GM21528 (cell line): ENCODE results near the gene ATG2B.

ENCODE experiments used
- ATAC-seq: cut with Tn5 transposase; IDR thresholded peaks from one replicate; pipeline ENCODE4 v1.9.1; 2021; ENCODE audit warnings: mild to moderate bottlenecking, moderate library complexity; ENCODE audit not compliant: unreplicated experiment, low FRiP score

Gene ATG2B

DNA sequence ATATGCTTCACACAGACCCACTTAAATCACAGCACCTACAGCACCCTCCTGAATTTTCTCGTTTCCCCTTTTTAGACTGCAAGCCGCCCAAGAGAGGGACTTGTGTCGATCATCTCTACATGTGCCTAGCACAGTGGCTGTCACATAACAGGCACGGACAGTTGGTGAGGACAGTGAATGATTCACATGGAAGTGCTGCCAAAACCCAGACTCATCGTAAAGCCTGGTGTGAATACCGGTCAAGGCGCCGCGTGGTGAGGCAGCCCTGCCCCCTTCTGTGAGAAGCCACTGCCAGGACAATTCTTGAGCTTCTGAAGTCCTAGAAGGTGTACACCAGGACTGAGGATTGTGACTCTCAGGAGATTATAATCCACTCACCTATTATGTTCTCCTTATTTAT is 44.3 kb downstream of the ATG2B start:
- no peak for ATAC-seq

DNA sequence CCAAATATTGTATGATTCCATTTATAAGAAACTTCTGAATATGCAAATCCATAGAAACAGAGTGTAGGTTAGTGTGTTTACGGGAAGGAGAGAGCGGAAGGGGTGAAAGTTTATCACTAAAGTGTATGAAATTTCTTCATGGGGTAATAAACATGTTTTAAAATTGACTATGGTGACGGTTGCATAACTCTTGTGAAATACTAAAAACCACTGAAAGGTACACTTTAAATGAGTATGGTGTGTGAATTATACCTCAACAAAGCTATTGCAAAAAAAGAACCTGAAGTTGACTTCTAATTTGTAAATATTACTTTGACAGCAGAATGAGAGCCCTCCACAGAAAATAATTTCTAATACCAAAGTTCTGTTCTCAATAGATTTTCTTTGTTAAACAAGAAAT is 47.1 kb downstream of the ATG2B start:
- no peak for ATAC-seq

GRCh38 chr14:96310906-96311305 is 52.2 kb downstream of the ATG2B start:
- no peak for ATAC-seq

DNA sequence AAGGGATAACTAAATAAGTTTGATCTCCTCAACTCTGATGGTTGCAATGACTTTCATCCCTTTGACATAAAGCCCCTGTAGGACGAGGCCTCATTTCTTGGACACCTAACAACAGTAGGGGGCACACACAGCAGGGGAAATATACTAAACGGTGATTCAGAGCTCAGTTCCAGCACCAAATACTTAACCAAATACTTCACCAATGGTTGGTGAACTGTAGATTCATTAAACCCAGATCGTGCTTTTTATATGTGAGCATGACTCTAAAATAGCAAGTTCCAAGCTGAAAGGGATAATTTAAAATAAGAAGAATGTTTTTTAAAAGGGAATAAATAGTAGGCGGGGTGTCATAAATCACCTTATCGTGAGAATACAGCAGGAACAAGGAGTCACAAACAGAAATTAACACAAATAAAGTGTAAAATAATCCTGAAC is 53.2 kb downstream of the ATG2B start:
- no peak for ATAC-seq

DNA sequence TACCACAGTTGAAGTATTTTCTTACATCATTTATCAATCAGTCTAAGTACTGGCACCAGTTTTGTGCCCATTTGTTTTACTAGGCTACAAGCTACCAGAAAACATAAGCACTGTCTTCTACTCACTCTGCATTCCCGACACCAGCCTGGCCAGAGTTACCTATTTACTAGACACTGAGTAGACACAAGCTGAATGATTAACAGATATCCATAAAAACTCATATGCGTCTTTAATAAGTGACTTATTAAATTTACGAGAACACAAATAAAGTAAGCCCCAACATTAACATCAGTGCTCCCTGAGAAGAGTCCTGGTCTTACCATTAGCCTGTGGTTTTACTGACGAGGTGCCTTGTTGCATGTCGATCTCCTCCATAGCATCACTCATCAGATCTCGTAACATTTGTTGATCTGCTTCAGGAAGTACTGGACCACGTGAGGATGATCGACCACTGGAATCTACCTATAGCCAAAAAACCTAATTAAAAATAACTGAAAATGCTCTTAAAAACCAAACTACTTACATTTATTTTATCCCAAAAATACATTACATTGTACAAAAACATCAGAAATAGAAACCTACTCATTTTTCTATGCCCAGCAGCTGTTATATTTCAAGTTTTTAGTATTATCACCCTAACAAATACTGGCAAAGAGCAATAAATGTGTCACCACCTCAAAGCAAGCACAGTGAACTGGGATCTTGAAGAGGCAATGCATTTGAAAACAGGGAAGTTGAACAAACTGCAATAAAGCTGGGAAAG is 53.8 kb downstream of the ATG2B start:
- no peak for ATAC-seq

DNA sequence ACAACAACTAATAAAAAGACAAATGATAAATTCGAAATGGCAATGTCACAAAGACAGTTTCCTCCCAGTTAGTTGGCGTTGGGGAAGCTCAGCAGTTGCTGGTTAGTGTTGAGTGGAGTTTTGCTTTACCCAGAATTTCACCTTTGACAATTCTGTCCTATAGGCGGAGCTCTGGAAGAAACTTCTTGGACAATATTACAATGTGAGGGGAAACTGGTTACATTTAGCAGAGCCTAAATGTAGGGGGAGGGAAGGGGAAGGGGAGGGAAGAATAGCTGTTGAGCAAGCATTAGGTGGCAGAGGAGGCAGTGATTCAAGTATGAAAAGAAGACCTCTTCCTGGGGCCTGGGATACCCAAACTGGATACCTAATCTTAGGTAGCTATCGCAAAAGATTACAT is 55.7 kb downstream of the ATG2B start:
- no peak for ATAC-seq

- ATAC-seq = no peak
Observed at GRCh38 chr14:96304956-96305355, 58.2 kb downstream of the ATG2B start.

GRCh38 chr14:96303981-96304380 is 59.2 kb downstream of the ATG2B start:
- ATAC-seq = no peak

GRCh38 chr14:96299441-96299840 is 63.7 kb downstream of the ATG2B start:
- ATAC-seq = no peak

GRCh38 chr14:96297997-96298515 is 65.1 kb downstream of the ATG2B start:
- no peak for ATAC-seq

DNA sequence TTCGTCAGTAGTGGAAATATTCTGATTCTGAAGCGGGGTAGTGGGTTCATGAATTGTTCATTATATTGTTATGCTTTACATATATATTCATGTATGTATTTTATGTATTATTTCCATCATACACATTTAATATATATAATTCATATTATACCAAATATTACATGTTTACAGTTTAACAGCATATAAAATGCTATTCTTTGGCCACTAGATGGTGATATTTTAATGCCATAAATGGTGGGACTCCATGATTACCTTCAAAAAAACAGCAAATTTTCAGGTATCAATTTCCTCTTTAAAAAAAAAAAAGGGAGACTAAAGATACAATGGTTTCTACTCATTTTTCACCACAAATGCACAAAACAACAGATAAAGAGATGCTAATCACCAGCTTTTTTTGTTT is 66.1 kb downstream of the ATG2B start:
- no peak for ATAC-seq

- ATAC-seq = no peak
Observed at GRCh38 chr14:96294246-96294645, 68.9 kb downstream of the ATG2B start.

- ATAC-seq = no peak
Observed at GRCh38 chr14:96287856-96288255, 75.3 kb downstream of the ATG2B start.

DNA sequence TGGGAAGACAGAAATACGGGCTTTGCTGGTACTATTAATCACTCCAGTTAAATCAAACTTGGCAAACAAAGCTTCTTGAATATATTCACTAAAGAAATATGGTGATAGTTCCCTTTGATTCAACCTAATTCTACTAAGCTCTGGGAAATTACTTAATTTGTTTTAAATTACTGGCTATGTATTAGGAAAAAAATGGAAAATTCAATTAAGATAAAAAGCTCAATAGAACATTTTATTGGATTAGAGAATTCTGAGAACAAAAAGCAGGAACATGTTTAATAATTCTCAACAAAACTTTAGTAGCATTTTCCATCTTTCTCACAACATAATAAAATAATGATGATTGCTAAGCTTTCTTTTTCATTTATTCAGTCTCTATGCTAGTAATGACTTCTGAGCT is 76.9 kb downstream of the ATG2B start:
- ATAC-seq = no peak

- no peak for ATAC-seq
Observed at GRCh38 chr14:96285667-96286066, 77.5 kb downstream of the ATG2B start.

DNA sequence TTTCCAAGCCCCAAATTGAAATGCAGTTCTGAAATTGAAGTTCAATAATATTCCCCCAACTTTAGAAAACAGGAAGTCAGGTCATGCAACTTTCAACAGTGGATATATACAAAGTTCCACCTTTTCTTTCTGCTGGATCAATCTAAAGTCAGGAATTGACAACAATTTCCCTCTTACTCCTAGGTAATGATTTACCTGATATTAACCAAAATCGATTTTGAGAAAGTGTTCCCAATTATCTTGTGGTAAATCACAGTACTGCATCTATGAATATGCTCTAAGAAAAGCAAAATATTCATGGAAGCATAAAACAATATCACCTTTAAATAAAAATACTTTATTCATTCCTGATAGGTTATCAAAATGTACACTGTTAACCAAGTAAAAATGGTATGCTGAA is 78.7 kb downstream of the ATG2B start:
- no peak for ATAC-seq

DNA sequence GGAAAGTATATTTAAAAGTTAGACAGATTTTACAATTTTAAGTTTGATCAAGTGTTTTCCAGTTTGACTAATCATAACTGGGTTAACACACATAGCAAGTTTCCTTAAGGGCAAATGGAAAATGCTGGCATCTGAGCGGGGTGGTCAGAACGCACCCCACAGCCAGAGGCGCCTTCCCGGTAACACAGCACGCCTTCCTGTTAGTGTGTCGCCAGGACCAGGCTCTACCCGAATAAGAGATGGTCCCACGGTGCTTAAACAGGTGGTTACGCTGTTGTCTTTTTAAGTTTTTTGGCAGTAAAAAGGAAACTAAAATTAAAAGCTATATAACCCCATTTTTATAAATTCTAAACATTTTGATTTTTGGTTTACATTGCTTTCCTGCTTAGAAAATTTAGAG is 79.1 kb downstream of the ATG2B start:
- no peak for ATAC-seq

- no peak for ATAC-seq
Observed at GRCh38 chr14:96281486-96281885, 81.7 kb downstream of the ATG2B start.

DNA sequence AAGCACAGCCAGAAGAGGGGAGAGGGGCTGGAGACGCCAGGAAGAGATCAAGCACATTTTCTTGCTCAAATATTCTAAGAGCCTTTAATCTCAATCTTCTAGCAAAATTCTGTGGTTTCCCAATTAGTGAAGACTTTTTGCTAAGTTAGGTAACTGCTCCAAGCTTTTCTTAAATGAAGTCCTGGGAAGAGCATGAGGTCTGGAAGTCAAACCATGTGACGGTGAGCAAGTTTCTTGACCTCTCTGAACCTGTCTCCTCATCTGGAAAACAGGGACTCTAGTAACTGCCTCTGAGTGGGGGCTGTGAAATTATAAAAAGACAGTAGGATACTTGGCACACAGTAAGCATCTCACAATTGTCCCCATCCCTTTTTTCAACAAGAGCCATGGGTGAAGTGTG is 83.0 kb downstream of the ATG2B start:
- ATAC-seq = no peak

DNA sequence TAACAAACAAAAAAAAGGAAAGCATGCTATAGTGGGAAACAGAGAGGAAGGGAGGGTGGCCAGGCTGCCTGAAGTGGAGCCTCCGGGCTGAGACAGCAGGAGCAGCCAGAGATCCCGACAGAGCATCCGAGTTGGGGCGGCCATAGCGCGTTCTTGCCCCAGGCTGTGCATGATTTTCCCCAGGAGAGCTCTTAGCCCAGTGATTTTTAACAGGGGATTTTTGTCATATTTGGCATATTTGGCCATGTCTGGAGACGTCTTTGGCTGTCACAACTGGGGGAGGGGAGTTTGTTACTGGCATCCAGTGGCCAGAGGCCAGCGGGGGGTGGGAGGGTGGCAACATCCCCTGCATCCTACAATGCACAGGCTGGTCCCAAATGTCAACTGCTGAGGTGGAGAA is 83.6 kb downstream of the ATG2B start:
- no peak for ATAC-seq

DNA sequence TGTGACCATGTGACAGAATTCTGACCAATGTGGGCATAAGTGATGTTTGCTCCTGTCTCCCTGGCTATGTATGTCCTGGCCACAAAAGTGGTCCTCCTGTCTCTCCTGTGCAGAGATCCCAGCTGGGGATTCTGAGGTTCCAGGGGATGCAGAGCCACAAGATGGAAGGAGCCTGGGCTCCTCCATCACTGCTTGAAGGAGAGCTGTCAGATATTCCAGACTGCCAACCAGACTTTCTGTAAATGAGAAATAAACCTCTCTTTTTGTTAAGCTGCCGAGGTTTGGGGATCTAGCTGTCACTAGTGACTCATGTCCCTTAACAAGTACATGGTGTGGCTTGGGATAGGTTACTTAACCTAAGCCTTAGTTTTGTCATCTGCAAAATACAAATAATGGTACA is 85.3 kb downstream of the ATG2B start:
- no peak for ATAC-seq
